Neural progenitor cell (in vitro differentiated cells): ENCODE data around the gene TMEM204. TPM values are rescaled to one million over a fixed set of nuclear protein-coding genes. Genes with fewer than 3 reads are reported as not detected.

Source experiments
- DNase-seq: peaks from one replicate; pipeline ENCODE4 v3.0.0-alpha.2; 2016; ENCODE audit warnings: low spot score
- H2AFZ ChIP-seq: fragments of 200-600 bp; sonication (generic); replicated peaks from 2 replicates; pipeline ENCODE4 v1.6.1; 2016; ENCODE audit warnings: antibody characterized with exemption
- H3F3A ChIP-seq: fragments of 200-600 bp; sonication (generic); 2 replicates; pipeline ENCODE4 v1.6.1; 2016; ENCODE audit warnings: antibody characterized with exemption, low read depth
- H3K27ac ChIP-seq: fragments of 200-600 bp; sonication (generic); 2 replicates; pipeline ENCODE4 v1.5.1; 2016; ENCODE audit warnings: mild to moderate bottlenecking
- H3K27me3 ChIP-seq: fragments of 200-600 bp; sonication (generic); 2 replicates; pipeline ENCODE4 v1.6.1; 2016; ENCODE audit warnings: mild to moderate bottlenecking, moderate library complexity
- H3K36me3 ChIP-seq: fragments of 200-600 bp; sonication (generic); 2 replicates; pipeline ENCODE4 v1.5.1; 2016
- H3K4me1 ChIP-seq: fragments of 200-600 bp; sonication (generic); 2 replicates; pipeline ENCODE4 v1.6.1; 2016; ENCODE audit warnings: mixed run types
- H3K4me2 ChIP-seq: fragments of 200-600 bp; sonication (generic); 2 replicates; pipeline ENCODE4 v1.6.1; 2016
- H3K4me3 ChIP-seq: fragments of 200-600 bp; sonication (generic); 2 replicates; pipeline ENCODE4 v1.5.1; 2016
- H3K79me2 ChIP-seq: fragments of 200-600 bp; sonication (generic); 2 replicates; pipeline ENCODE4 v1.6.1; 2016; ENCODE audit warnings: low read depth
- H3K9ac ChIP-seq: fragments of 200-600 bp; sonication (generic); 2 replicates; pipeline ENCODE4 v1.6.1; 2016
- H3K9me3 ChIP-seq: fragments of 200-600 bp; sonication (generic); 2 replicates; pipeline ENCODE4 v1.5.1; 2016; ENCODE audit warnings: low read depth
- H4K20me1 ChIP-seq: fragments of 200-600 bp; sonication (generic); 2 replicates; pipeline ENCODE4 v1.6.1; 2016; ENCODE audit warnings: low read depth
- H3K27ac Mint-ChIP-seq: 3 replicates; pipeline ENCODE4 v1.8.0; 2021; ENCODE audit warnings: mixed read lengths
- H3K27me3 Mint-ChIP-seq: 2 replicates; pipeline ENCODE4 v1.8.0; 2022; ENCODE audit warnings: low read depth, mild to moderate bottlenecking, inconsistent platforms, moderate library complexity, mixed read lengths; ENCODE audit not compliant: insufficient read depth
- H3K36me3 Mint-ChIP-seq: 3 replicates; pipeline ENCODE4 v1.8.0; 2021; ENCODE audit warnings: mixed read lengths
- H3K4me1 Mint-ChIP-seq: 3 replicates; pipeline ENCODE4 v1.8.0; 2021; ENCODE audit warnings: mixed read lengths
- H3K4me3 Mint-ChIP-seq: 3 replicates; pipeline ENCODE4 v1.8.0; 2021; ENCODE audit warnings: mild to moderate bottlenecking, moderate library complexity, mixed read lengths
- H3K9me3 Mint-ChIP-seq: 3 replicates; pipeline ENCODE4 v1.8.0; 2020; ENCODE audit warnings: mixed read lengths
- CTCF ChIP-seq: fragments of 200-600 bp; sonication (generic); IDR thresholded peaks from 2 replicates; pipeline ENCODE4 v1.5.1; 2017; ENCODE audit warnings: antibody characterized with exemption, mild to moderate bottlenecking
- EZH2 ChIP-seq: fragments of 200-600 bp; sonication (generic); IDR thresholded peaks from 2 replicates; pipeline ENCODE4 v1.6.1; 2017; ENCODE audit warnings: antibody characterized with exemption, mild to moderate bottlenecking, moderate library complexity
- EZH2phosphoT487 ChIP-seq: fragments of 200-600 bp; sonication (generic); IDR thresholded peaks from 2 replicates; pipeline ENCODE4 v1.6.1; 2017; ENCODE audit warnings: antibody characterized with exemption
- total RNA-seq: library from RNA; depleted of rRNA; stranded (reverse); fragments of >200 nt; gene quantifications from 2 replicates; pipeline ENCODE4 v1.2.3, GENCODE V29; 2015; ENCODE audit warnings: low replicate concordance

The TMEM204 gene
- total RNA-seq, 1 donor from 2014 or later: not detected

DNA sequence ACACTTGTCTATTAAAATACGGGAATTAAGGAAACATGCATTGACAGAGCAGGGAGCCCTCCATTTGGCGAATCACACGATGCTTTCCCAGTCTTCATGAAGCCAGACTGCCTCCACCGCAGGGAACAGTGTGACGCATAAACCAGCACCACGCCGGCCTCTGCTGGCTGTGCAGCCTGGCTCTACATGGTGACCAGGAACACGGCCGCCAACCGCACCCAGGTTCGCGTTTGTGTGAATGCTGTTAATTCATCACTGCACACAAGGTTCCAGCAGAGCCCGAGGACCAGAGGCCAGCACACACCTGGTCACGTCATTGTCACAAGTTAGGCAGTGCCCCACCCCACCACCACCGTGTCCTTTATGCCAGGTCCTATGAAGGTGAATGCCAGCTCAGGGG lies 26.7 kb downstream of the TMEM204 start:
- TF ChIP-seq EZH2 (no peak), CTCF (no peak), EZH2phosphoT487 (no peak)
- Mint-ChIP-seq H3K27me3 (peaks cover 6% of the 10 kb centered on the region), H3K4me3 (no peak overlapping the region), H3K4me1 (no peaks in the 10 kb centered on the region), H3K27ac (no peak overlapping the region), H3K9me3 (no peaks in the 10 kb centered on the region), H3K36me3 (peaks cover 28% of the 10 kb centered on the region)
- DNase-seq: no peak
- Histone ChIP-seq H3K4me3 (no peak overlapping the region), H3F3A (no peaks in the 10 kb centered on the region), H3K4me2 (no peak overlapping the region), H3K27ac (no peak overlapping the region), H4K20me1 (no peaks in the 10 kb centered on the region), H3K79me2 (no peaks in the 10 kb centered on the region), H3K9me3 (no peaks in the 10 kb centered on the region), H3K9ac (no peak overlapping the region), H3K27me3 (no peaks in the 10 kb centered on the region), H2AFZ (no peak overlapping the region), H3K4me1 (no peaks in the 10 kb centered on the region), H3K36me3 (no peaks in the 10 kb centered on the region)

DNA sequence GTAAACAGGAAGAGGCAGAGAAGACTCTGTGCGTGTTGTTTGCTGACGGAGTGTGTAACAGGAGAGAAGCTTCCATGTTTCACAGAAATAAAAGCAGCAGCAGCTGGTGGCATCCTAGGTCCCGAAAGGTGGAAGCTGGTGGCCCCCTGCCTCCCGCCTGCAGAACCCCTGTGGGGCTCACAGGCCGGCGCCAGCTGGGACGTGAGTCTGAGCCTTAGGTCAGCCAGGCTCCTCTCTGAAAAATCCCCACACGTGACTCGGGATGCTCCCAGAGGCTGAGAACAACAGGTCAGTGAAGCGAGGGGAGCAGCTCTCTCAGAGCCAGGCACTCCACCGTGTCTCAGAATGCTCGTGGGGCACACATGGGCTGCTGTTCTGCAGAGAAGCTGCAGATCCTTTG lies 27.4 kb downstream of the TMEM204 start:
- H3K9me3 Mint-ChIP-seq: no peaks in the 10 kb centered on the region
- no peaks in the 10 kb centered on the region for H3K4me1 Mint-ChIP-seq
- peaks cover 27% of the 10 kb centered on the region for H3K36me3 Mint-ChIP-seq
- no peak overlapping the region for H3K4me3 ChIP-seq
- no peaks in the 10 kb centered on the region for H3F3A ChIP-seq
- H3K36me3 ChIP-seq: no peaks in the 10 kb centered on the region
- no peak overlapping the region for H3K27ac Mint-ChIP-seq
- no peak for DNase-seq
- no peaks in the 10 kb centered on the region for H3K9me3 ChIP-seq
- H2AFZ ChIP-seq: no peak overlapping the region
- no peak overlapping the region for H3K4me3 Mint-ChIP-seq
- no peak overlapping the region for H3K4me2 ChIP-seq
- H3K9ac ChIP-seq: no peak overlapping the region
- no peaks in the 10 kb centered on the region for H3K27me3 ChIP-seq
- H3K27ac ChIP-seq: no peak overlapping the region
- TF ChIP-seq EZH2 (no peak), EZH2phosphoT487 (no peak), CTCF (no peak)
- no peaks in the 10 kb centered on the region for H3K79me2 ChIP-seq
- H4K20me1 ChIP-seq: no peaks in the 10 kb centered on the region
- H3K4me1 ChIP-seq: no peaks in the 10 kb centered on the region
- peaks cover 6% of the 10 kb centered on the region for H3K27me3 Mint-ChIP-seq

DNA sequence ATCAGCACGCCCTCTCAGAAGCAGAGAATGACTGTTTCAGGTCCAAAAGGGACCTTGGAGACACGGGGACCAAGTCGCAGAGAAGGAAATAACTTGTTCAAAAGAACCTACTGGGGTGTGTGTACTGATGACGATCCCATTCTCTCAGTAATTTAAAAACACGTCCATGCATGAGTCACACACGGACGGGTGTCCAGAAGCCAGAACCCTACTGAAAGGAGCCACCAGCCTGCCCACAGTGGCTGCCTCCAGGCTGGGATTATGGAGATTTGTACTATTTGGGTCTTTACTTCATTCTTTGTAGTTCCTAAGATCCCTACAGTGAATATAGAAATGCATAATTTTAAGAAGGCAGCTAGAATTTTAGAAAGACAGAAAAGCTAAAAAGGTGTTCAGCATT lies 27.8 kb downstream of the TMEM204 start:
- no peak overlapping the region for H3K4me3 ChIP-seq
- no peak overlapping the region for H3K27ac ChIP-seq
- no peak overlapping the region for H3K9ac ChIP-seq
- no peaks in the 10 kb centered on the region for H3K9me3 ChIP-seq
- Mint-ChIP-seq H3K4me1 (no peaks in the 10 kb centered on the region), H3K27me3 (peaks cover 6% of the 10 kb centered on the region), H3K4me3 (no peak overlapping the region), H3K9me3 (no peaks in the 10 kb centered on the region), H3K36me3 (peaks cover 30% of the 10 kb centered on the region), H3K27ac (no peak overlapping the region)
- no peaks in the 10 kb centered on the region for H3K79me2 ChIP-seq
- no peak for DNase-seq
- no peaks in the 10 kb centered on the region for H4K20me1 ChIP-seq
- H2AFZ ChIP-seq: no peak overlapping the region
- H3K36me3 ChIP-seq: no peaks in the 10 kb centered on the region
- H3K4me1 ChIP-seq: no peaks in the 10 kb centered on the region
- H3K4me2 ChIP-seq: no peak overlapping the region
- no peaks in the 10 kb centered on the region for H3F3A ChIP-seq
- TF ChIP-seq CTCF (no peak), EZH2 (no peak), EZH2phosphoT487 (no peak)
- no peaks in the 10 kb centered on the region for H3K27me3 ChIP-seq

DNA sequence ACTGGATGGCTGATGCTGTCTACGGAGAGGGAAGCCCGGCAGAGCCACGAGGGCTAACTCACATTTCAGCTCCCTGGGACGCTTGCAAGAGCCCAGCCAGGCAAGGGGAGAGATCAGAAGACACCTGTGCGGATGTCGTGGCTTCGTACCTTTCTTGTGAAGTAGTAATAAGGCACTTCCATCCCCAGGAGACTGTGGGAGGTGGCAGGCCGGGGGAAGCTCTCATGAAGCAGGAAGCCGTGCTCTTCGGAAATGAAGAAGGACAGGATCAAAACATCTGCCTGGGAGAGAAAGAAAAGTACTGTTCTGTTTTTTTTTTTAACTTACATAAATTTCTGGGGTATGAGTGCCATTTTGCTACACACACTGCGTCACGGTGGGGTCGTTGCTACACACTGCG lies 28.4 kb downstream of the TMEM204 start:
- Histone ChIP-seq H2AFZ (no peak overlapping the region), H4K20me1 (no peaks in the 10 kb centered on the region), H3K4me1 (no peaks in the 10 kb centered on the region), H3K9ac (no peak overlapping the region), H3K79me2 (no peaks in the 10 kb centered on the region), H3K4me3 (no peak overlapping the region), H3K27me3 (no peaks in the 10 kb centered on the region), H3K4me2 (no peak overlapping the region), H3K36me3 (no peaks in the 10 kb centered on the region), H3K9me3 (no peaks in the 10 kb centered on the region), H3K27ac (no peak overlapping the region), H3F3A (no peaks in the 10 kb centered on the region)
- Mint-ChIP-seq H3K36me3 (peaks cover 30% of the 10 kb centered on the region), H3K9me3 (no peaks in the 10 kb centered on the region), H3K27ac (no peak overlapping the region), H3K4me1 (no peaks in the 10 kb centered on the region), H3K27me3 (peaks cover 6% of the 10 kb centered on the region), H3K4me3 (no peak overlapping the region)
- TF ChIP-seq CTCF (no peak), EZH2phosphoT487 (no peak), EZH2 (no peak)
- no peak for DNase-seq
